SK-N-SH treated with all-trans-retinoic acid at 6 μM for 48 hours (cell line): ENCODE results near the gene SERGEF.
A peak's percentile ranks its signal among the peaks of the same experiment; 100 is the strongest.

Experiments used
- ATAC-seq: fragments of 200-7000 bp; cut with Tn5 transposase; 3 replicates; pipeline ENCODE4 v1.9.1; 2020; ENCODE audit warnings: mild to moderate bottlenecking, moderate library complexity
- ARNTL ChIP-seq: fragments of 450-650 bp; formaldehyde crosslinking; IDR thresholded peaks from 2 replicates; pipeline ENCODE4 v1.5.0; 2020; ENCODE audit warnings: low read depth, mild to moderate bottlenecking, moderate library complexity, borderline replicate concordance
- CSDC2 ChIP-seq: fragments of 250-450 bp; sonication (Bioruptor Pico); IDR thresholded peaks from 2 replicates; pipeline ENCODE4 v1.5.0; 2020; ENCODE audit warnings: mild to moderate bottlenecking, moderate library complexity
- ESRRG ChIP-seq: fragments of 250-450 bp; sonication (Bioruptor Pico); IDR thresholded peaks from 2 replicates; pipeline ENCODE4 v1.6.1; 2021; ENCODE audit warnings: mild to moderate bottlenecking
- GLIS3 ChIP-seq: fragments of 250-450 bp; sonication (Bioruptor Pico); IDR thresholded peaks from 2 replicates; pipeline ENCODE4 v1.5.0; 2020; ENCODE audit warnings: mild to moderate bottlenecking, moderate library complexity
- ISL1 ChIP-seq: fragments of 250-450 bp; sonication (Bioruptor Pico); IDR thresholded peaks from 2 replicates; pipeline ENCODE4 v2.1.2; 2022; ENCODE audit warnings: mild to moderate bottlenecking, moderate library complexity
- PPARA ChIP-seq: fragments of 250-450 bp; sonication (Bioruptor Pico); IDR thresholded peaks from 2 replicates; pipeline ENCODE4 v1.5.0; 2020; ENCODE audit warnings: mild to moderate bottlenecking, borderline replicate concordance
- RARB ChIP-seq: fragments of 250-450 bp; sonication (Bioruptor Pico); IDR thresholded peaks from 2 replicates; pipeline ENCODE4 v1.8.0; 2021; ENCODE audit warnings: mild to moderate bottlenecking, moderate library complexity
- TCF4 ChIP-seq: fragments of 250-450 bp; sonication (Bioruptor Pico); IDR thresholded peaks from 2 replicates; pipeline ENCODE4 v1.8.0; 2021; ENCODE audit warnings: mild to moderate bottlenecking, moderate library complexity, borderline replicate concordance
- TOX ChIP-seq: fragments of 250-450 bp; sonication (Bioruptor Pico); IDR thresholded peaks from 2 replicates; pipeline ENCODE4 v1.8.0; 2021; ENCODE audit warnings: mild to moderate bottlenecking, moderate library complexity, borderline replicate concordance
- ZC3H10 ChIP-seq: fragments of 250-450 bp; sonication (Bioruptor Pico); IDR thresholded peaks from 2 replicates; pipeline ENCODE4 v1.5.1; 2021; ENCODE audit warnings: mild to moderate bottlenecking, moderate library complexity
- ZFP3 ChIP-seq: fragments of 250-450 bp; sonication (Bioruptor Pico); IDR thresholded peaks from 2 replicates; pipeline ENCODE4 v1.5.0; 2020; ENCODE audit warnings: mild to moderate bottlenecking, moderate library complexity
- ZFP30 ChIP-seq: fragments of 450-650 bp; formaldehyde crosslinking; IDR thresholded peaks from 2 replicates; pipeline ENCODE4 v1.5.0; 2022; ENCODE audit warnings: mild to moderate bottlenecking, moderate library complexity
- ZNF565 ChIP-seq: fragments of 450-650 bp; formaldehyde crosslinking; conservative IDR thresholded peaks from 2 replicates; pipeline ENCODE4 v1.5.0; 2020; ENCODE audit warnings: low read depth, mild to moderate bottlenecking, moderate library complexity
- ZNF8 ChIP-seq: fragments of 450-650 bp; formaldehyde crosslinking; IDR thresholded peaks from 2 replicates; pipeline ENCODE4 v1.5.0; 2020; ENCODE audit warnings: mild to moderate bottlenecking, moderate library complexity
- TF ChIP-seq, protein P1 (sequence below): fragments of 250-450 bp; sonication (Bioruptor Pico); IDR thresholded peaks from 2 replicates; pipeline ENCODE4 v1.8.0; 2020; ENCODE audit warnings: mild to moderate bottlenecking, moderate library complexity, borderline replicate concordance
- TF ChIP-seq, protein P2 (sequence below): fragments of 250-450 bp; sonication (Bioruptor Pico); IDR thresholded peaks from 2 replicates; pipeline ENCODE4 v1.8.0; 2021; ENCODE audit warnings: low read depth, mild to moderate bottlenecking, moderate library complexity, borderline replicate concordance
- TF ChIP-seq, protein P3 (sequence below): fragments of 250-450 bp; sonication (Bioruptor Pico); IDR thresholded peaks from 2 replicates; pipeline ENCODE4 v1.5.1; 2020; ENCODE audit warnings: low read depth, mild to moderate bottlenecking, moderate library complexity
- TF ChIP-seq, protein P4 (sequence below): fragments of 250-450 bp; sonication (Bioruptor Pico); IDR thresholded peaks from 2 replicates; pipeline ENCODE4 v1.5.0; 2020; ENCODE audit warnings: mild to moderate bottlenecking, moderate library complexity

The SERGEF gene

DNA sequence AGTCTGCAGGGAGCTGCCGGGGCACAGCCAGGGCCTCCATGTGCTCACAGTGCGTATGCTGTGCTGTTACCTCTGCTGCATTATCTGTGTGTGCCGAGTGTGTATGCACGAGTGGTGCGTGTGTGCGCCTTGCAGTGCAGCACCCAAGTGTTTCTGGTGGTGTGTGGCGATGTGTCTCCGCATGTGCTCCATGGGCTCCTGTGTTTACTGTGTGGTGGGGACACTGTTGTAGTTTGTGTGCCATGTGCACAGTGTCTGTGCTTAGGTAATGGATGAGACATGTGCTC, 246.8 kb downstream of the SERGEF start:
- ATAC-seq: no peak
- TF ChIP-seq ESRRG (CRISPR knock-in tag): no peak
- no peak for TF ChIP-seq GLIS3 (CRISPR knock-in tag)
- TF ChIP-seq, protein P1, sequence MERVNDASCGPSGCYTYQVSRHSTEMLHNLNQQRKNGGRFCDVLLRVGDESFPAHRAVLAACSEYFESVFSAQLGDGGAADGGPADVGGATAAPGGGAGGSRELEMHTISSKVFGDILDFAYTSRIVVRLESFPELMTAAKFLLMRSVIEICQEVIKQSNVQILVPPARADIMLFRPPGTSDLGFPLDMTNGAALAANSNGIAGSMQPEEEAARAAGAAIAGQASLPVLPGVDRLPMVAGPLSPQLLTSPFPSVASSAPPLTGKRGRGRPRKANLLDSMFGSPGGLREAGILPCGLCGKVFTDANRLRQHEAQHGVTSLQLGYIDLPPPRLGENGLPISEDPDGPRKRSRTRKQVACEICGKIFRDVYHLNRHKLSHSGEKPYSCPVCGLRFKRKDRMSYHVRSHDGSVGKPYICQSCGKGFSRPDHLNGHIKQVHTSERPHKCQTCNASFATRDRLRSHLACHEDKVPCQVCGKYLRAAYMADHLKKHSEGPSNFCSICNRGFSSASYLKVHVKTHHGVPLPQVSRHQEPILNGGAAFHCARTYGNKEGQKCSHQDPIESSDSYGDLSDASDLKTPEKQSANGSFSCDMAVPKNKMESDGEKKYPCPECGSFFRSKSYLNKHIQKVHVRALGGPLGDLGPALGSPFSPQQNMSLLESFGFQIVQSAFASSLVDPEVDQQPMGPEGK (CRISPR knock-in tag): no peak
- TF ChIP-seq ZNF565 (CRISPR knock-in tag): no peak
- TF ChIP-seq PPARA (CRISPR knock-in tag): no peak
- TF ChIP-seq, protein P2, sequence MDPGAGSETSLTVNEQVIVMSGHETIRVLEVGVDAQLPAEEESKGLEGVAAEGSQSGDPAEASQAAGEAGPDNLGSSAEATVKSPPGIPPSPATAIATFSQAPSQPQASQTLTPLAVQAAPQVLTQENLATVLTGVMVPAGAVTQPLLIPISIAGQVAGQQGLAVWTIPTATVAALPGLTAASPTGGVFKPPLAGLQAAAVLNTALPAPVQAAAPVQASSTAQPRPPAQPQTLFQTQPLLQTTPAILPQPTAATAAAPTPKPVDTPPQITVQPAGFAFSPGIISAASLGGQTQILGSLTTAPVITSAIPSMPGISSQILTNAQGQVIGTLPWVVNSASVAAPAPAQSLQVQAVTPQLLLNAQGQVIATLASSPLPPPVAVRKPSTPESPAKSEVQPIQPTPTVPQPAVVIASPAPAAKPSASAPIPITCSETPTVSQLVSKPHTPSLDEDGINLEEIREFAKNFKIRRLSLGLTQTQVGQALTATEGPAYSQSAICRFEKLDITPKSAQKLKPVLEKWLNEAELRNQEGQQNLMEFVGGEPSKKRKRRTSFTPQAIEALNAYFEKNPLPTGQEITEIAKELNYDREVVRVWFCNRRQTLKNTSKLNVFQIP (CRISPR knock-in tag): no peak
- no peak for TF ChIP-seq TOX (CRISPR knock-in tag)
- no peak for TF ChIP-seq RARB (CRISPR knock-in tag)

DNA sequence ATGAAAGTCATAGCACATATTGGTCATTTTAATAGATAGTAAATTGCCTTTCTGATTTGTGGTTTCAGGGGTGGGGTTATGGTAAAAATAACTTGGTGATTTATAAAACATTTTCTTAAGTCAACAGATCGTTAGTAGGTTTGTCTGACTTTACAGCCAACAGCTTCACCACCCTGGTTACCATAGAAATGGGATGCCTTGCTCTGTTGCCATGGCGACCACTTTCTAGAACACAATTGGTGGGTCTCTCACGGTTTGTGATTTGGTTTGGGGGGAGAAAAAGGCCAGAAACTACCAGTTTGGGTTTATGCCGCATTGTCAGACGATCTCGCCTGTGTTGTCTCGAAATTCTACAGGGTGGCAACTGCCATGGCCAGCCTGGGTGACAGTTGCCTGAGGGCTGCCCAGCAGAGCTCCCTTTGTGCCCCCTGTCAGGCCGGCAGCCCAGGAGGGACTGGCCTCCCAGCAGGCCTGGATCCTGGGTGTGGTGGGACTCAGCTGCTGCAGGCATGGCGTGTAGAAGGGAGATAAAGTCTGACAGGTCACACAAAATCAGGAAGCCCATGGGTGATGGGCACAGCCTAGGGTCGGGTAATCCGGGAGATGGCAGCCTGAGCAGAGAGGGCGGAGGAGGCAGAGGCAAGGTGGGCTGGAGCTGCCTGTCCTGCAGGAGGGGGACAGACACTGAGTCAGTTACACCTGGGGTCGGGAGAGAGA, 247.3 kb downstream of the SERGEF start:
- TF ChIP-seq ISL1 (CRISPR knock-in tag) (no peak), ZNF8 (no peak), ZFP30 (CRISPR knock-in tag) (no peak)
- TF ChIP-seq, protein P3, sequence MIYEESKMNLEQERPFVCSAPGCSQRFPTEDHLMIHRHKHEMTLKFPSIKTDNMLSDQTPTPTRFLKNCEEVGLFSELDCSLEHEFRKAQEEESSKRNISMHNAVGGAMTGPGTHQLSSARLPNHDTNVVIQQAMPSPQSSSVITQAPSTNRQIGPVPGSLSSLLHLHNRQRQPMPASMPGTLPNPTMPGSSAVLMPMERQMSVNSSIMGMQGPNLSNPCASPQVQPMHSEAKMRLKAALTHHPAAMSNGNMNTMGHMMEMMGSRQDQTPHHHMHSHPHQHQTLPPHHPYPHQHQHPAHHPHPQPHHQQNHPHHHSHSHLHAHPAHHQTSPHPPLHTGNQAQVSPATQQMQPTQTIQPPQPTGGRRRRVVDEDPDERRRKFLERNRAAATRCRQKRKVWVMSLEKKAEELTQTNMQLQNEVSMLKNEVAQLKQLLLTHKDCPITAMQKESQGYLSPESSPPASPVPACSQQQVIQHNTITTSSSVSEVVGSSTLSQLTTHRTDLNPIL (CRISPR knock-in tag): no peak
- TF ChIP-seq, all 23 proteins: peak for 0
- no peak for ATAC-seq

DNA sequence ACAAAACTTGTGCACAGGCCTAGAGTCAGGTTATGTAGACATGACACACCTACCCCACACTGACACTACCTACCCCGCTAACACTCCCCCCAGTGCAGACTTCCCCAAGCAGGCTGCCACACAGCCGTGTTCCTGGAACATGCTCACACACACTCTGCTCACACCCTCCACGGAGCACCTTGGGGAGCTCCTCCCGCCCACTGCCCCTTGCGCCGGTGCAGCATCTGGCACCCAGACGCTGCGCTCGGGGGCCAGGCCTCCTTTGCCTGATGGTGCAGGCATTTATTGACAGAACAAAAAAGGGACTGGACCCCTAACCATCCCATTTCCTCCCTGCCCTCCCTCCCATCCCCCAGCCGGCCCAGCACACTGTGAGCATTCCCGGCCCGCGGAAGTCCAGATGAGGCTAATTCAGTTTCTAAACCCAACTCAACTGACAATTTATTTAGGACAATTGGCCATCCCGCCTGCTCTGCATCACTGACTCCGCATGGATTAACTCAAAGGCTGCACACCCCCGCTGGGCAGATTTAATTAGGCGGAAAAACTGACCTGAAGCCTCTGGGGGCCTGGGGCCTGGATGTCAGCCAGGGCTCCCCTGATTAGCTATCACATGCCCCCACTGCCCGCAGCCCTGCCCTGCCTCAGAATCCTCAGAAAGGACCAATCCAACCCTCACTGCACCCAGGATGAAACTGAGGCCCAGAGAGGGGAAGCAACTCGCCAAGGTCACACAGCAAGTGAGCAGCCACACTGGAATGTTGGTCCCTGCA, 248.2 kb downstream of the SERGEF start:
- TF ChIP-seq, protein P4, sequence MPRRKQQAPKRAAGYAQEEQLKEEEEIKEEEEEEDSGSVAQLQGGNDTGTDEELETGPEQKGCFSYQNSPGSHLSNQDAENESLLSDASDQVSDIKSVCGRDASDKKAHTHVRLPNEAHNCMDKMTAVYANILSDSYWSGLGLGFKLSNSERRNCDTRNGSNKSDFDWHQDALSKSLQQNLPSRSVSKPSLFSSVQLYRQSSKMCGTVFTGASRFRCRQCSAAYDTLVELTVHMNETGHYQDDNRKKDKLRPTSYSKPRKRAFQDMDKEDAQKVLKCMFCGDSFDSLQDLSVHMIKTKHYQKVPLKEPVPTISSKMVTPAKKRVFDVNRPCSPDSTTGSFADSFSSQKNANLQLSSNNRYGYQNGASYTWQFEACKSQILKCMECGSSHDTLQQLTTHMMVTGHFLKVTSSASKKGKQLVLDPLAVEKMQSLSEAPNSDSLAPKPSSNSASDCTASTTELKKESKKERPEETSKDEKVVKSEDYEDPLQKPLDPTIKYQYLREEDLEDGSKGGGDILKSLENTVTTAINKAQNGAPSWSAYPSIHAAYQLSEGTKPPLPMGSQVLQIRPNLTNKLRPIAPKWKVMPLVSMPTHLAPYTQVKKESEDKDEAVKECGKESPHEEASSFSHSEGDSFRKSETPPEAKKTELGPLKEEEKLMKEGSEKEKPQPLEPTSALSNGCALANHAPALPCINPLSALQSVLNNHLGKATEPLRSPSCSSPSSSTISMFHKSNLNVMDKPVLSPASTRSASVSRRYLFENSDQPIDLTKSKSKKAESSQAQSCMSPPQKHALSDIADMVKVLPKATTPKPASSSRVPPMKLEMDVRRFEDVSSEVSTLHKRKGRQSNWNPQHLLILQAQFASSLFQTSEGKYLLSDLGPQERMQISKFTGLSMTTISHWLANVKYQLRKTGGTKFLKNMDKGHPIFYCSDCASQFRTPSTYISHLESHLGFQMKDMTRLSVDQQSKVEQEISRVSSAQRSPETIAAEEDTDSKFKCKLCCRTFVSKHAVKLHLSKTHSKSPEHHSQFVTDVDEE (CRISPR knock-in tag): 0 out of 2 replicates have a peak, but pooled peaks have one; percentile 35
- 0 out of 2 replicates have a peak, but pooled peaks have one; percentile 37 for TF ChIP-seq TCF4
- no peak for TF ChIP-seq CSDC2
- no peak for ATAC-seq

DNA sequence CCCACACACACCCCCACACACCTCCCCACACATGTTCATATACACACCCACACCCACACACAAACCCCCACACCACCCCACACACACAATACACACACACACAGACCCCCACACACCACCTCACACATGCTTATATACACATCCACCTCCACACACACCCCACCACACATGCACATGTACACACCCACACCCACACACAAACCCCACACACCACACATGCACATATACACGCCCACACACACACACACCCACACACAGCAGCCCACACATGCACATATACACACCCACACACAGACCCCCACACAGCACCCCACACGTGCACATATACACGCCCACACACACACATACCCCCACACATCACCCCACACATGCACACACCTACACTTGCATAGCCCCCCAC, 249.1 kb downstream of the SERGEF start:
- TF ChIP-seq, protein P3 (CRISPR knock-in tag): no peak
- no peak for TF ChIP-seq TCF4
- no peak for TF ChIP-seq ZC3H10 (CRISPR knock-in tag)
- TF ChIP-seq ZFP3 (CRISPR knock-in tag): no peak
- TF ChIP-seq ZNF8: no peak
- TF ChIP-seq CSDC2: no peak
- TF ChIP-seq, protein P4 (CRISPR knock-in tag): no peak
- TF ChIP-seq ARNTL (CRISPR knock-in tag): no peak
- no peak for ATAC-seq
